Thoracic aorta (tissue), 2 donors: ENCODE results near the gene RCOR1. TPM values are rescaled to one million over a fixed set of nuclear protein-coding genes. Genes with fewer than 3 reads are reported as not detected.

Source experiments
- ATAC-seq: fragments of 150-250 bp; one replicate; pipeline ENCODE4 v1.8.0; 2017; ENCODE audit warnings: low read depth; ENCODE audit not compliant: insufficient number of reproducible peaks, low FRiP score
- DNase-seq: peaks from one replicate; pipeline ENCODE4 v3.0.0-alpha.2; 2020; ENCODE audit warnings: low spot score
- H3K27ac ChIP-seq, 2 donors: fragments of 200-600 bp; sonication (generic); 1 replicate in 1 of 2; 2 replicates in 1 of 2; pipeline ENCODE4 v1.5.1; 2016; ENCODE audit warnings: mild to moderate bottlenecking in 2 of 2, moderate library complexity in 2 of 2
- H3K27me3 ChIP-seq: fragments of 200-600 bp; sonication (generic); replicated peaks from 2 replicates; pipeline ENCODE4 v1.6.0; 2016; ENCODE audit warnings: mild to moderate bottlenecking; ENCODE audit not compliant: insufficient read depth
- H3K36me3 ChIP-seq: fragments of 200-600 bp; sonication (generic); one replicate; pipeline ENCODE4 v1.5.1; 2016
- H3K4me1 ChIP-seq, 2 donors: fragments of 200-600 bp; sonication (generic); 1 replicate in 1 of 2; 2 replicates in 1 of 2; pipeline versions ENCODE4 v1.5.1 to v1.6.0; 2016; ENCODE audit warnings: low read depth in 2 of 2, mild to moderate bottlenecking in 1 of 2; ENCODE audit not compliant: control insufficient read depth in 1 of 2
- H3K4me3 ChIP-seq: fragments of 200-600 bp; sonication (generic); 2 replicates; pipeline ENCODE4 v1.5.1; 2016; ENCODE audit warnings: mild to moderate bottlenecking
- H3K9me3 ChIP-seq: fragments of 200-600 bp; sonication (generic); 2 replicates; pipeline ENCODE4 v1.5.1; 2016
- total RNA-seq, 2 donors: library from RNA; depleted of rRNA; stranded (reverse); fragments of >200 nt; gene quantifications; one replicate each; pipeline versions ENCODE4 v1.1.0 to v1.2.3, GENCODE V29; 2016
- TF ChIP-seq, protein P1 (sequence below): fragments of 200-600 bp; sonication (generic); IDR thresholded peaks from one replicate; pipeline ENCODE4 v1.5.1; 2019; ENCODE audit warnings: antibody characterized with exemption

The RCOR1 gene
- total RNA-seq, 2 donors from 2014 or later: 6.5 to 17.1 TPM

DNA sequence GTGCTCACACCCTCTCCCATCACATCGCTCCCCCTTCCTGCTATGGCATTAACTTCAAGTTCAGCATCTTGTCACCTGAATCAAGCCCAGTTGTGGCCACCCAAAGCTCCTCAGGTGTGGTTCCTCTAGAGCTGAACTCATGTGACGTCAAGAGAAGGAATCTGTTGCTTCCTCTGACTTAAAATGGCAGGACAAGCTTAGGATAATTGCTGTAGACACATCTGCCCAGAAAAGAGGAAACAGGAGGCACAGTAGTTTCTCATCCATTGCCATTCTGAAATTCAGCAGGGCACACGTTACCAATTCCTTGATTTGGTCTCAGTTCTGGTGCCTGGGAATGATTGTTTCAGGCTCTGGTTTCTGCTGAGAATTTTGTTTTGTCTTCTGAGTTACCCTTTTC lies 52.1 kb downstream of the RCOR1 start:
- H3K27ac ChIP-seq: no peak overlapping the region
- H3K4me3 ChIP-seq: no peak overlapping the region
- no peaks in the 10 kb centered on the region for H3K9me3 ChIP-seq
- TF ChIP-seq, protein P1, sequence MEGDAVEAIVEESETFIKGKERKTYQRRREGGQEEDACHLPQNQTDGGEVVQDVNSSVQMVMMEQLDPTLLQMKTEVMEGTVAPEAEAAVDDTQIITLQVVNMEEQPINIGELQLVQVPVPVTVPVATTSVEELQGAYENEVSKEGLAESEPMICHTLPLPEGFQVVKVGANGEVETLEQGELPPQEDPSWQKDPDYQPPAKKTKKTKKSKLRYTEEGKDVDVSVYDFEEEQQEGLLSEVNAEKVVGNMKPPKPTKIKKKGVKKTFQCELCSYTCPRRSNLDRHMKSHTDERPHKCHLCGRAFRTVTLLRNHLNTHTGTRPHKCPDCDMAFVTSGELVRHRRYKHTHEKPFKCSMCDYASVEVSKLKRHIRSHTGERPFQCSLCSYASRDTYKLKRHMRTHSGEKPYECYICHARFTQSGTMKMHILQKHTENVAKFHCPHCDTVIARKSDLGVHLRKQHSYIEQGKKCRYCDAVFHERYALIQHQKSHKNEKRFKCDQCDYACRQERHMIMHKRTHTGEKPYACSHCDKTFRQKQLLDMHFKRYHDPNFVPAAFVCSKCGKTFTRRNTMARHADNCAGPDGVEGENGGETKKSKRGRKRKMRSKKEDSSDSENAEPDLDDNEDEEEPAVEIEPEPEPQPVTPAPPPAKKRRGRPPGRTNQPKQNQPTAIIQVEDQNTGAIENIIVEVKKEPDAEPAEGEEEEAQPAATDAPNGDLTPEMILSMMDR: no peak
- no peak for DNase-seq
- ATAC-seq: no peak
- H3K36me3 ChIP-seq: no peaks in the 10 kb centered on the region
- no peaks in the 10 kb centered on the region for H3K27me3 ChIP-seq
- peaks cover 0 to 9% of the 10 kb centered on the region in 2 donors for H3K4me1 ChIP-seq

DNA sequence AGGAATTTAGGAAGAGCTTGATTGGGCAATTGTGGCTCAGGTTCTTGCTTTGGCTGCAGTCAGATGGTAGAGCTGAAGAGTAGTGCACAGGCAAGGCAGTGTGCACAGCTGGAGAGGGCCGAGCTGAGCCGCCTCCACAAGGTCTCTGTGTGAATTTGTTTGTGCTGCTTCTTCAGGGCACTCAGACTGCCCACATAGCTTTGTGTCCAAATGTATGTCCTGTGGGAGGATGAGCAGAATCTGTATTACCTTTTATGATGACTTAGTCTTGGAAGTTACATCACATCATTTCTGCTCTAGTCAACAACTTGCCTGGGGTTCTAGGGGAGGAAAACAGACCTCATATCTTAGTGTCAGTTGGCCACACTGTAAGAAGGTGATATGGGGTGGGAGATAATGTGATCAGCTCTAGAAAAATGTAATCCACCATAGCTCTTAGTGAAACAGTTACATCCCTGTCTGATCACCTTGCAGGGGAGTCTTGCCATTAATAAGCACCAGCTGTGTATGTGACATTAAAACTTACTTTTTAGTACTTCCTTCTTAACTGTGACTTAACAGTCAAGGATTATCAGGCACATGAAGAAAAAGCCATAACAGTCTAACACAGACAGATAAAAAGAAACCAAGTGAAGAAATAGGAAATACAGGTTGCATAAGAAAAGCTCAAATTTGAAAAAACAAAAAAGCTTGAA lies 53.4 kb downstream of the RCOR1 start:
- H3K4me1 ChIP-seq: peaks cover 0 to 9% of the 10 kb centered on the region in 2 donors
- TF ChIP-seq, protein P1: no peak
- no peak overlapping the region for H3K4me3 ChIP-seq
- no peaks in the 10 kb centered on the region for H3K27me3 ChIP-seq
- no peaks in the 10 kb centered on the region for H3K9me3 ChIP-seq
- DNase-seq: no peak
- no peak overlapping the region for H3K27ac ChIP-seq
- ATAC-seq: no peak
- no peaks in the 10 kb centered on the region for H3K36me3 ChIP-seq

DNA sequence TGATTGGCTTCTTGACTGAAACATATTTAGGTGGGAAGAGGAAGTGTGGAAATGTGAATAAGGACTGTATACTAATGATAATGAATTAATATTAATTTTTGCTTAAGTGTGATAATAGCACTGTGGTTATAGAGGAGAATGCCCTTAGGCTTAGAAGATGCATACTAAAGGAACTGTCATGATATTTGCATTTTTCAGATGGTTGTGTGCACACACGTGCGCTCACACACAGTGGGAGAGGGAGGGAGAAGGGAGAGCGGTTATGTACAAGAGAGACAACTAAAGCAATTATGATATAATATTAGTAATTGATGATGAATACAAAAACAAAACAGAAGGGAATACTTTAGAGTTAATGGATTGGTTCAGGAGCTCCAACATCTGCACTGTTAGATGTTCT lies 54.2 kb downstream of the RCOR1 start:
- no peaks in the 10 kb centered on the region for H3K27me3 ChIP-seq

DNA sequence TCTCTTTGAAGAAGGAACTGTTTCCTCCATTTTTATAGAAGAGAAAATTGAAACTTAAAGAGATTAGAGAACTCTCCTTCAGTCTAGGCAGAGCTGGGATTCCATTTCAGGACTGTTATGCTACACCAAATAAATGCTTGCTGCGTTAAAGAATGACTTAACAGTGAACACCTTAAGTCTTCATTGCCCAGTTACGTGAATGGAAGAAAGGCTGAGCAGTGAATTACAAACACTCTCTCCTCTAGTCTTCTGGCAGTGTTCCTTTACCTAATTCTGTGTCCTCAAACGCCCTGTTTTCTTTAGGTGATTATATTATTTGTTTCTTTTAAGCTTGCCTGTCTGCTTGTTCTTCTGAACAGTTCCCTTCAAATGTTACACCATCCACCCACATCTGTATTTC lies 59.7 kb downstream of the RCOR1 start:
- TF ChIP-seq, protein P1: no peak
- no peaks in the 10 kb centered on the region for H3K36me3 ChIP-seq
- H3K27ac ChIP-seq: no peak overlapping the region
- H3K4me3 ChIP-seq: no peak overlapping the region
- ATAC-seq (no peak), DNase-seq (no peak)
- no peaks in the 10 kb centered on the region for H3K27me3 ChIP-seq
- no peaks in the 10 kb centered on the region for H3K9me3 ChIP-seq
- peaks cover 10 to 12% of the 10 kb centered on the region in 2 donors for H3K4me1 ChIP-seq

More for the DNA sequence above, 54.2 kb downstream of the RCOR1 start:
- no peaks in the 10 kb centered on the region for H3K9me3 ChIP-seq
- no peaks in the 10 kb centered on the region for H3K36me3 ChIP-seq
- no peak for DNase-seq
- no peak overlapping the region for H3K4me3 ChIP-seq
- ATAC-seq: no peak
- H3K27ac ChIP-seq: no peak overlapping the region
- peaks cover 3 to 13% of the 10 kb centered on the region in 2 donors for H3K4me1 ChIP-seq
- TF ChIP-seq, protein P1: no peak

DNA sequence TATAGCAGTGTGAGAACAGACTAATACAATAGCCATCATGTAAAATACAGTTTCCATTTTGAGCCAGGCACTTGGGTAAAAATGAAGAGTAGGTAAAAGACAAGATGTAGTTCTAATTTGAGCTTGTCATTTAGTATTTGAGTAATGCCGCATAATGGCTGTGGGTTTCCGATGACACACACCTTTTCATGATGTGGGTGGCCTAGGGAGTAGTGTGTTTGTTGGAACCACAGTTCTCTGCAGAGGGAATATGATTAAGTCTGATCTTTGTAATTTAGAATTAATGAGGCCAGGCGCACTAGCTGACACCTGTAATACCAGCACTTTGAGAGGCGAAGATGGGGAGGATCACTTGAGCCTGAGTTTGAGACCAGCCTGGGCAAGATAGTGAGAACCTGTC lies 61.8 kb downstream of the RCOR1 start:
- no peaks in the 10 kb centered on the region for H3K9me3 ChIP-seq
- H3K4me1 ChIP-seq: peaks cover 10 to 12% of the 10 kb centered on the region in 2 donors
- no peaks in the 10 kb centered on the region for H3K27me3 ChIP-seq
- no peak overlapping the region for H3K27ac ChIP-seq
- no peaks in the 10 kb centered on the region for H3K36me3 ChIP-seq
- no peak for DNase-seq
- ATAC-seq: no peak
- TF ChIP-seq, protein P1: no peak
- no peak overlapping the region for H3K4me3 ChIP-seq
